ENCODE measurements around the gene ALDH3B1. TPM values are rescaled to one million over a fixed set of nuclear protein-coding genes. Genes with fewer than 3 reads are reported as not detected.
A peak's percentile ranks its signal among the peaks of the same experiment; 100 is the strongest.

The ALDH3B1 gene
- total and polyA plus RNA-seq, 2 experiments from 2014 or later, result 15.4 to 15.7 TPM

DNA sequence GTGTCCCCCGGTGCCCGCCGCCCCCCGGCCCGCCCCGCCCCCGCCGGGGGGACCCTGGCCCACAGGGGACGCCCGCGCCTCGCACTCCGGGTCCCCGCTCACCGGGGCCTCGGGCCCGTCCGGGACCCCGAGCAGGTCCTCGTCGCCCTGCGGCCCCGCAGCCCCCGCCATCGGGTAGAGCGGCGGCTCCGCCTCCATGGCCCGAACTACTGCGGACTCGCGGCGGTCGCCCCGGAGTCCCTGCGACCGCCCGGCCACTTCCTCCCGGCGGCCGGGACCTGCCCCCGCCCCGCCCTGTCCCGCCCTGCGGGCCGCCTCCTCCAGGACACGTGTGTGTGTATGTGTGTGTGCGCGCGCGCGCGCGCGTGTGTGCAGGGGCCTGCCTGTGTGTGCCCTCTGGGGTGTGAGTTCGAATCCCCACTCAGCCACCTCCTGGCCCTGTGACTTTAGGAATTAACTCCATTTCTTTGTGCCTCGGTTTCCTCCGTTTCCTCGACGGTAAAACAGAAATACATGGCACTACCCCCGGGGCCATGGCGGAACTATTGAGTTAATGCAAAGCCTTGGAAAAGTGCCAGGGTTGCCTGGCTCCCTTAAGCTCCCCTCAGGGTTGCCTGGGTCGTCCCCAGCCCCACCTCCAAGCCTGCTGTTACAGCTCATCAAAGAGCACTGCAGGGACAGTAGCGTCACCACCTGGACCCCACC, 6.1 kb upstream of the ALDH3B1 start, which contains the start of gene UNC93B1:
UNC93B1 (minus strand) TSS at position 252 of the 705 bp plus-strand sequence; CDS start at position 198, 54 bp downstream.
- 23% methylated on average over 18 of the region's 64 CpGs for WGBS (ENCODE audit: low lambda C conversion rate, missing lambda C conversion rate)
- peak within 1 kb of the TSS; percentile 99 for H3K4me2 ChIP-seq
- H3K9me3 ChIP-seq (ENCODE audit: low read depth), result no peaks in the 10 kb centered on the region
- peak within 1 kb of the TSS; percentile 72 for H3K4me3 ChIP-seq
- H3K36me3 ChIP-seq (replicated peaks; ENCODE audit: insufficient read depth, low read depth), result no peaks in the 10 kb centered on the region
- H2AFZ ChIP-seq, result peak within 1 kb of the TSS; percentile 63
- no peaks in the 10 kb centered on the region for H4K20me1 ChIP-seq (ENCODE audit: insufficient read depth, poor library complexity, severe bottlenecking)
- no peak within 1 kb of the TSS for H3K27ac ChIP-seq
- H3K9me2 ChIP-seq (replicated peaks; ENCODE audit: insufficient read depth), result no peaks in the 10 kb centered on the region
- H3K4me1 ChIP-seq (ENCODE audit: insufficient read depth), result peaks cover under 1% of the 10 kb centered on the region
- no peaks in the 10 kb centered on the region for H3K27me3 ChIP-seq
- DNase-seq (ENCODE audit: low spot score), result peak; percentile 88
- TF ChIP-seq EZH2 (IDR thresholded peaks at IDR 0.05; ENCODE audit: borderline replicate concordance) (no peak), EZH2phosphoT487 (IDR thresholded peaks at IDR 0.05; ENCODE audit: low read depth, severe bottlenecking, unreplicated experiment) (no peak)
- TF ChIP-seq, protein P1, sequence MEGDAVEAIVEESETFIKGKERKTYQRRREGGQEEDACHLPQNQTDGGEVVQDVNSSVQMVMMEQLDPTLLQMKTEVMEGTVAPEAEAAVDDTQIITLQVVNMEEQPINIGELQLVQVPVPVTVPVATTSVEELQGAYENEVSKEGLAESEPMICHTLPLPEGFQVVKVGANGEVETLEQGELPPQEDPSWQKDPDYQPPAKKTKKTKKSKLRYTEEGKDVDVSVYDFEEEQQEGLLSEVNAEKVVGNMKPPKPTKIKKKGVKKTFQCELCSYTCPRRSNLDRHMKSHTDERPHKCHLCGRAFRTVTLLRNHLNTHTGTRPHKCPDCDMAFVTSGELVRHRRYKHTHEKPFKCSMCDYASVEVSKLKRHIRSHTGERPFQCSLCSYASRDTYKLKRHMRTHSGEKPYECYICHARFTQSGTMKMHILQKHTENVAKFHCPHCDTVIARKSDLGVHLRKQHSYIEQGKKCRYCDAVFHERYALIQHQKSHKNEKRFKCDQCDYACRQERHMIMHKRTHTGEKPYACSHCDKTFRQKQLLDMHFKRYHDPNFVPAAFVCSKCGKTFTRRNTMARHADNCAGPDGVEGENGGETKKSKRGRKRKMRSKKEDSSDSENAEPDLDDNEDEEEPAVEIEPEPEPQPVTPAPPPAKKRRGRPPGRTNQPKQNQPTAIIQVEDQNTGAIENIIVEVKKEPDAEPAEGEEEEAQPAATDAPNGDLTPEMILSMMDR (IDR thresholded peaks at IDR 0.05; ENCODE audit: poor library complexity), result no peak
- no peaks in the 10 kb centered on the region for H3K79me2 ChIP-seq

DNA sequence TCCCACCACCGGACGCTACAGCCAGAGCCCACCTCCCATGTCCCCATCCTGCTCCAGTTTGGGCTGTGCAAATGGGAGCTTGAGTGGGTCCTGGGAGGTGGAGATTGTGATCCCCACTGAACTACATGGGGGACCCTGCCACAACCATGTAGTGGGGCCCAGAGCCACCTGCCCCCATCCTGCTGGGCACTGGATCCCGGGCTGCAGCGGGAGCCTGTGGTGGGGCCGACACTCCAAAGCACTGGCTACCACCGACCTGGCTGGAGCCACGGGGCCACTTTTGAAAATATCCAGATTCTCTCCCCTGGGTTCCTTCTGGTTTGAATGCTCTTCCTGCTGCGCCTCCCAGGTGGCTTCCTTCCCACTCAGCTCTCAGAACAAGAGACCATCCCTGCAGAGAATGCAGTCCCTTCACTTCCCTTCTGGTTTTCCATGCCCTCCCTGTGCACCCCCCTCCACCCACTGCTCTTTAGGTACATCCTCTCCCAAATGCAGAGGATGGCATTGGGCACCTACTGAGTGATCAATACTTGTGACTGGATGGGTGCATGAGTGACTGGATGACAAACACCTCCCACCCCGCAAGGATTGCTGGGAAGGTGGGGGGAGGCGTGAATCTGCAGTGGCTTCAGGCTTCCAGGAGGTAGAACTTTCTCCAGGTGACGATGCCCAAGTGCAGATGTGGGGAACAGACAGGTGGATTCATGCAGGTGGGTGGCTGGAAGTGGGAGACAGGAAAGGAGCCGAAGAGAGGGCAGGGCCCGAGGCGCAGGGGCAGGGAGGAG, 5.4 kb upstream of the ALDH3B1 start:
- WGBS (ENCODE audit: low lambda C conversion rate, missing lambda C conversion rate), result 87% methylated on average over 14 of the region's 14 CpGs
- Histone ChIP-seq H3K4me3 (no peak overlapping the region), H3K27me3 (no peaks in the 10 kb centered on the region), H2AFZ (no peak overlapping the region), H3K9me2 (replicated peaks; ENCODE audit: insufficient read depth) (no peaks in the 10 kb centered on the region), H3K79me2 (no peaks in the 10 kb centered on the region), H4K20me1 (ENCODE audit: insufficient read depth, poor library complexity, severe bottlenecking) (no peaks in the 10 kb centered on the region), H3K27ac (no peak overlapping the region), H3K36me3 (replicated peaks; ENCODE audit: insufficient read depth, low read depth) (no peaks in the 10 kb centered on the region), H3K4me2 (peak overlapping the region; percentile 99), H3K4me1 (ENCODE audit: insufficient read depth) (peaks cover 6% of the 10 kb centered on the region), H3K9me3 (ENCODE audit: low read depth) (no peaks in the 10 kb centered on the region)
- TF ChIP-seq, protein P1 (IDR thresholded peaks at IDR 0.05; ENCODE audit: poor library complexity), result no peak
- no peak for TF ChIP-seq EZH2phosphoT487 (IDR thresholded peaks at IDR 0.05; ENCODE audit: low read depth, severe bottlenecking, unreplicated experiment)
- no peak for TF ChIP-seq EZH2 (IDR thresholded peaks at IDR 0.05; ENCODE audit: borderline replicate concordance)
- DNase-seq (ENCODE audit: low spot score), result no peak

DNA sequence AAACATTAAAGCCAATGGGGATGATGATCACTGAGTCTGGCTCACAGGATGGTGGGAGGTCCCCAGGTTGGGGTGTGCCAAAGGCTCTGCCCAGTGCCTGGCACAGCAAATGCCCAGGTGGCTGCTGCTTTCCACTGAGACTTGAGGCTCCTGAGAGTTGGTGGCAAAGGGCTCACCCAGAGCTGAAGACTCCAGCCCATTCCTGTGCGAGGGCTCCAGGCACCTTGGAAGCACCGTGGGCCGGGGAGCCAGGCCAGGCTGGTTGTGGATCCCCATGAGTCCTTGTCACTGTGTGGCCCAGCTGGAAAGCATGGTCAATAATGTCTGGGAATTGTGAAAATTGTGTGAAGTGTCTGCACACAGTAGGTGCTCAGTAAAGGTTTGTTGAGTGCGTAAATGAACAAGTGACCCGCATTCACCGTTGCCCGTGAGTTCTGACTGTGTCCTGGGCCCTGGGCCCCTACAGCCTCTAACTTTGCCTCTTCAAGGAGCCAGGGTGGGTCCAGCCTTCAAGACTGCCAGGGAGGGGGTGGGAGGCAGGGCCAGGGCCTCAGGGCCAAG, 3.4 kb upstream of the ALDH3B1 start:
- no peak overlapping the region for H3K4me3 ChIP-seq
- no peak overlapping the region for H3K27ac ChIP-seq
- WGBS (ENCODE audit: low lambda C conversion rate, missing lambda C conversion rate), result 99% methylated on average over 7 of the region's 7 CpGs
- no peaks in the 10 kb centered on the region for H4K20me1 ChIP-seq (ENCODE audit: insufficient read depth, poor library complexity, severe bottlenecking)
- H3K9me2 ChIP-seq (replicated peaks; ENCODE audit: insufficient read depth), result no peaks in the 10 kb centered on the region
- no peak for DNase-seq (ENCODE audit: low spot score)
- H3K36me3 ChIP-seq (replicated peaks; ENCODE audit: insufficient read depth, low read depth), result no peaks in the 10 kb centered on the region
- H3K9me3 ChIP-seq (ENCODE audit: low read depth), result no peaks in the 10 kb centered on the region
- H3K27me3 ChIP-seq, result no peaks in the 10 kb centered on the region
- no peak overlapping the region for H3K4me2 ChIP-seq
- H3K4me1 ChIP-seq (ENCODE audit: insufficient read depth), result peaks cover 22% of the 10 kb centered on the region
- H2AFZ ChIP-seq, result no peak overlapping the region
- no peak for TF ChIP-seq EZH2 (IDR thresholded peaks at IDR 0.05; ENCODE audit: borderline replicate concordance)
- no peak for TF ChIP-seq EZH2phosphoT487 (IDR thresholded peaks at IDR 0.05; ENCODE audit: low read depth, severe bottlenecking, unreplicated experiment)
- TF ChIP-seq, protein P1 (IDR thresholded peaks at IDR 0.05; ENCODE audit: poor library complexity), result no peak
- H3K79me2 ChIP-seq, result no peaks in the 10 kb centered on the region

Measured in hepatocyte (in vitro differentiated cells).